Articular chondrocyte of knee joint (primary cell): ENCODE results near the gene TSPAN5. TPM values are rescaled to one million over a fixed set of nuclear protein-coding genes. Genes with fewer than 3 reads are reported as not detected.

Source experiments
- total RNA-seq: library from RNA; depleted of rRNA; stranded (reverse); fragments of >200 nt; gene quantifications from 2 replicates; pipeline ENCODE4 v1.2.3, GENCODE V29; 2012

TSPAN5 gene
- 37.0 and 48.1 TPM in 2 replicates for total RNA-seq

DNA sequence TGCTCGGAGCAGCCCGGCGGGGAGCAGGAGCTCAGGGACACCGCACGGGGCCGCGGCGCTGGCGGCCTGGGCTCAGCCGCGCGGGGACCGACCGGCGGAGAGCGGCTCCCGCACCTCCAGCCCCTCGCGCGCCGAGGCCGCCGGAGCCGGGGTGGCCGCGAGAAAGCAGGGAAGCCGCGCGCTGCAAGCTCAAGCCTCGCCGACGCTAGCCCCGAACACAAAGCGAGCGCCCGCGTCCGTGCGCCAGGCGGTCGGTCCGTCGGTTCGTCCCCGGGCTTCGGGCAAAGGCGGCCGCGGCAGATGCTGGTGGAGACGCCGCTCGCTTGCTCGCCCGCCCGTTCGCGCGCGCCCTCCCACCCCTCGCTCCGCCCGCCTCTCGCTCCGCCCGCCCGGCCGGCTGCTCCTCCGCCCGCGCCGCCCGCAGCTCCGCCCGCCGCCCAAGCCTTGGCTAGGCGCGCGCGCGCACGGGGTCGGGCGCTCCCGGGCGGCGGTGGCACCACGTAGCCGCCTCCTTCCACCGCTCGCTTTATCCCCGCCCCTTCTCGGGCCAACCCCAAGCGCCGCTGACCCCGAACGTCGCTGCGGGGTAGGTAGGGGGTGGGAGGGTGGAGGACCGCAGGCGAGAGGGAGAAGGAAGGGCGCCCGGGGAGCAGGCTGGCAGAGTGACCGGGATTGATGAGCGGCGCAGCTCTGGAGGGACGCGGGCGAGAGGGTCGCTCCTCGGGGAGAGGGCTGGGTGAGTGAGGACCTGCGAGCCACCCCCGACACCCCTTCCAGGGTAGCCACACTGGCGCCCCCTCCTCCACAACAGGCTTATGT, at the start of gene TSPAN5:
Gene TSPAN5, minus strand, starts transcription at position 325 of the 819 bp plus-strand sequence.

